GM19238 (cell line): Measurements from ENCODE around the gene GHDC.
"Not testable (repeated sequence)": the region's sequence is repeated elsewhere in the genome, so short reads cannot be mapped to it uniquely, and the experiment has no call there.

Experiments used
- DNase-seq: peaks from one replicate; pipeline ENCODE4 v3.0.0; 2011; ENCODE audit warnings: low spot score; ENCODE audit not compliant: insufficient read length

Gene GHDC

GRCh38 chr17:42203354-42203753 lies 9.1 kb upstream of the GHDC start:
- DNase-seq, result no peak

- DNase-seq, result no peak
Measured at GRCh38 chr17:42202696-42203095, 8.4 kb upstream of the GHDC start.

GRCh38 chr17:42202159-42202558 lies 7.9 kb upstream of the GHDC start:
- DNase-seq, result no peak

DNA sequence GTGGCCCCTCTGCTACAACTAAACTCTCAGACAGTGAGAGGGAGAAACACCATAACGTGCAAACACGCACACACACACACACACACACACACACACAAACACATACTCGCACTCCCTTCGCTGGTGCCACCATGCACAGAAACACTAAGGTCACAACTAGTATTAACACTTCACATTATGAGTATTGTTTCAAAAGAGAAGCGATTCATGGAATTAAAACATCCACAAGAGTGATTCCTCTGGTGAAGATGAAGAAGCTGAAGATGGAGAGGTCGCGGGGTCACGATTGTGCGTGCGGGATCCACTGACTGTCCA lies 7.1 kb upstream of the GHDC start:
- DNase-seq, result no peak

DNA sequence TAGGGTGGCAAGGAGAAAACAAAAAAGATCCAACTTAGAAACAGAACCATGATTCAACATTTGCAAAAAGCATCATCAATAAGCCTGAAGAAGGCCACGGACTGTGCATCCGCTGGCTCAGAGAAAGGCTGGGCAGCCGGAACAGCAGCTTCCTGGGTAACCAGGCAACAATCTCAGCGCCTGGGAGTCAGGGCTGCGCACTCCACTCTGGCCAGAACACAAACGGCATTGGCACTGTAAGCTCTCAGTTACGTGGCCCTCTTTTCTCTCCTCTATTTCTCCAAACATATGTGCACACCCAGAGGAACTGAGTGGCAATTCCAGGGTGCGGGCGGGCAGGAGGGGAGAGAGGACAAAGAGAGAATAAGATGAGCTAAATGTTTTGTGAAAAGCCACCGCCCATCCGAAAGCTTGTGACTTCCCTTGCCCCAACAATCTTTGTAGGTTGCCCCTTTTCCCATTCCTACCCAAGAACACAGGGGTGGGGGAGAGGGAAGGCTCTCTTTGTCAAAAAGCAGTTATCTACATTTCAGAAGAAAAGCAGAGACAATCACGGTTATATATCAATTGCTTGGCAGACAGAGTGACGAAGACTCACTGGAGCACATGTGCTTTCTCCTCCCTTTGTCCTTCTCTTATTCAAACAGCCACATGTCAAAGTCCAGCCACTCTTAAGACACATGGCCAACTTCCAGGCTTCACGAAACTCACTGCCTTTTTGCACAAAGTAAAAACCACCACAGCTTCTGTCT lies 6.6 kb upstream of the GHDC start:
- DNase-seq, result no peak

DNA sequence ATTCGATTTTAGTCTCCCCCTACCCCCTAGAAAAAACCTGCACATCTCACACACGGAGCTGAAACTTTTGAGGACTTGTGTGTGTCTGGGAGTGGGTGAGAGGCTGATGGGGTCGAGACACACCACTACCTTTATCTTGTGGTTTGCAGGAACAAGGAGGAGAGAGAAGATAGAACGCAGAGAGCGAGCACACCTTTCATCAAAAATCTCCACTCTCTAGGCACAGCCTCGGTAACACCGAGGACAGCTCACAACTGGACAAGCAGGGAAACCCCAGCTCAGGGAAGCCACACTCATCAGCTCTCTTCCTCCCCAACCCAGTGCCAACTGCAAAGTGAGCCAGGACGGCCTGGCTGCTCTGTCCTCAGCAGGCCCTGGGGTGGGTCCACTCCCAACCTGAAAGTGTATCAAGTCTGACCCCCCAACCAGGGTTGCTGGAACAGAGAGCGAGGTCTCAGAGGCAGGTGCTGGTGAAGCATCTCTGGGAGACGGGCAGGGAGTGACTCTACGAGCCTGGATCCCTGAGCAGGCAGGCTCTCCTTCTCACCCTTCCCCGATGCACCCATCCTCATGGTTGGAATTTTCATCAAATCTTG lies 5.2 kb upstream of the GHDC start:
- no peak for DNase-seq

- DNase-seq, result no peak
Measured at GRCh38 chr17:42198897-42199296, 4.6 kb upstream of the GHDC start.

GRCh38 chr17:42197564-42198156 lies 3.4 kb upstream of the GHDC start:
- DNase-seq, result no peak

- no peak for DNase-seq
Measured at GRCh38 chr17:42193216-42193968, 902 bp downstream of the GHDC start.

- no peak for DNase-seq
Measured at GRCh38 chr17:42192189-42193126, 1.8 kb downstream of the GHDC start.

DNA sequence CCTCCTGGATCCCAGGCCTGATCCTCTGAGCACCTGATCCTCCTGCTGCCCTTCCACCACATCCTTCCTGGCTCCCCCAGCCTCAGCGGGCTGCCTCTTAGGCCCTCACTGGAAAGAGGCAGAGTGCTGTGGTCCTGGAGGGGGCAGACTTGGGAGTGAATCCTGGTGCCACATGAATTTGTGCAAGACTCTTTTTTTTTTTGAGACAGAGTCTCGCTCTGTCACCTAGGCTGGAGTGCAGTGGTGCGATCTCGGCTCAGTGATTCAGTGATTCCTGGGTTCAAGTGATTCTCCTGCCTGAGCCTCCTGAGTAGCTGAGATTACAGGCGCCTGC lies 3.1 kb downstream of the GHDC start:
- DNase-seq, result no peak

DNA sequence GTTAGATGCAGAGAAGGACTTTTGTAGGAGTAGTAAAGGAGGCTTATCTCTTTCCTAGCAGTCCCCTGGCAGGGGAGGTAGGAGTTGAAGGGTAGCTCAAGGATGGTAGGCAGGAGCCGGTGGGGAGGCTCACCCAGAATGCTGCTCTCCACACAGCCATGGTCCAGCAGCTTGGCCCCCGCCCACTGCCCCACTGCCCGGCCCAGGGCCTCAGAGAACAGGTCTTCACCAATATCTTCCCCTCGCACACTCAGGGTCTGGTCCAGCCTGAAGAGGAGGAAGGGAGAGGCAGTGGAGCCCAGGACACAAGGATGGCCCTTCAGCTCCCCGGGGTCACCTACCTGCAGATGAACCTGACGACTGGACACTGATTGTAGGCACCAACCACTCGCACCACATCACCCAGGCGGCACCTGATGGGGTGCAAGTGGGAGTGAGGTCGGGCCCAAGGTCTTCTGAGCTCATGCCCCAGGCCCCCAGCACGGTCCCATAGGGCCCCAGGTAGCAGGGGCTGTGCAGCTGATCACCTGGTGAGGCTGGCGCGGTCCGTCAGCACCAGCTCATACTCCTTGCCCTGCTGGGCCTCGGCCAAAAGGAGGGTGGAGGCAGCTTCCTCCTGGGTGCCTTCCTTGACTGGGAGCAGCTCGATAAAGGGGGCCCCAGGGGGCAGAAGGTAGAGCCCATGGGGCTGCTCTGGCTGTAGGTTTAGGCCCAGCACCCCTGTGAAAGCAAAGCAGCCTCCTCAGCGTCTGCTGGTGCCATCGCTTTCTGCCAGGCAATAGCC lies 3.6 kb downstream of the GHDC start:
- no peak for DNase-seq

DNA sequence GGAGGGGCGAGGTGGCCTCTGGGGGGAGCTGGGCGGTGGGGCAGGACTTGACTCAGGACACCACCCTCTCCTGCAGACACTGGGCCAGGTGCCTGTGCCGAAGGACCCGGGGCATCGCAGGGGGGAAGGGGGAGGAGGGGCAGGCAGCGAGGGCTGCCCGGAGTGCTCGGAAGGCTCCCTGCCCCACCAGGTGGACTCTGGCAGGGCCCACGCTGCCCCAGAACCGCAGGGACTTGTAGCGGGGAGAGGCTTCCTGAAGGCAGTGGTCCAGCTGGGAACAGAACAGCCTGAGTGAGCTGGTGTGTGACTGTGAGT lies 4.7 kb downstream of the GHDC start:
- DNase-seq, result no peak

DNA sequence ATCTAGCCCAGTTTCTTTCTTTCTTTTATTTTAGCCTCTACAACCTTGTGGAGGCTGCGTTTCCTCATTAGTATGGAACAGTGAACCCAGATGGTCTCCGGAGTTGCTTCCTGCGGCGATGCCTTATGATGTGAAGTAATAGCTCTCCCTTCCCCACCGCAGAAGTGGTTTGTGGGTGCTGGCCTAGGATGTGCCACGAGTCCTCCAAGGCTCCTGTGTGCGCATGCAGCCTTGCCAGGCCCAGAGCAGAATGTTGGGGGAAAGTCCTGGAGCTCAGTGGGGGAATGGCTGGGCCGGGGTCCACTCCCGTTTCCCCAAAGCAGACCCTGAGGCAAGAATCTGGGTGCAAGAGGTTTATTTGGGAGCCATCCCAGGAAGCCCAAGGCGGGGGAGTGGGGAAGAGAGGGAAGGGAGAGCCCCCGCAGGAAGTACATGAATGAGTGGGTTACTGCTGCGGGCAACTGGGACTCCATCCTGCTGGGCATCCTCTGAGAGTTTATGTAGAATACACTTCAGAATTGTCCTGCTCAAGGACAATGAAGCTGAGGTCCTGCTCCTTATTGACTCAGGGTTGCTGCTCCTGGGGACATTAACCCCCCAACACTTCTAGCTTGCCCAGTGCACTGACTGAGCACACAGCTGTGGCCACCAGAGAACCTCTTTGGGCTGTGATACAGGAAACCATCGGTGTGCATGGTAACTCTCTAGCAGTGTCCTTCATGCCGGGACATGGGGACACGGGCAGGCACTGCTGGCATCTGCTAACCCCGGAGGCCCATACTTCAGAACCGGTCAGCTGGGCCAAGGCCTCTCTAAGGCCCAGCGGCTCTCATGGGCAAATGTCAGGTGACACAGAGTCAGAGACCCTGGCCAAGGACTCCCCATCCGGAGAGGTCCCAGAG lies 5.3 kb downstream of the GHDC start:
- no peak for DNase-seq

DNA sequence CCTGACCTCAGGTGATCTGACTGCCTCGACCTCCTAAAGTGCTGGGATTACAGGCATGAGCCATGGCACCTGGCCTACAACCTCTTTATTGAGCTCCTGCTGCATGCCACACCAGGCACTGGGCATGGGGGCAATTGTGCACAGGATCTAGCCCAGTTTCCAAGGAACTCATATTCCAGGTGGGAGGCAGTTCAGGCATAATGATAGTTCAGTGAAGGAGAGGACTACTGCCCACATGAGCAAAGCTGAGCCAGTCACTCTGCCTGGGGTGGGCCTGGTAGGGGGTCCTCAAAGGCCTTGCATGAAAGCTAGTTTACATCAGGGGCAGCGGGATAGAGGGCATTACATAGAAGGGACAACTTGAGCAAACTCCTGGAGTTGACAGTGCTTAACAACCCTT lies 6.5 kb downstream of the GHDC start:
- DNase-seq, result no peak

- not testable (repeated sequence) for DNase-seq
Measured at GRCh38 chr17:42186191-42186590, 8.1 kb downstream of the GHDC start.

GRCh38 chr17:42185621-42185930 lies 8.7 kb downstream of the GHDC start:
- no peak for DNase-seq

DNA sequence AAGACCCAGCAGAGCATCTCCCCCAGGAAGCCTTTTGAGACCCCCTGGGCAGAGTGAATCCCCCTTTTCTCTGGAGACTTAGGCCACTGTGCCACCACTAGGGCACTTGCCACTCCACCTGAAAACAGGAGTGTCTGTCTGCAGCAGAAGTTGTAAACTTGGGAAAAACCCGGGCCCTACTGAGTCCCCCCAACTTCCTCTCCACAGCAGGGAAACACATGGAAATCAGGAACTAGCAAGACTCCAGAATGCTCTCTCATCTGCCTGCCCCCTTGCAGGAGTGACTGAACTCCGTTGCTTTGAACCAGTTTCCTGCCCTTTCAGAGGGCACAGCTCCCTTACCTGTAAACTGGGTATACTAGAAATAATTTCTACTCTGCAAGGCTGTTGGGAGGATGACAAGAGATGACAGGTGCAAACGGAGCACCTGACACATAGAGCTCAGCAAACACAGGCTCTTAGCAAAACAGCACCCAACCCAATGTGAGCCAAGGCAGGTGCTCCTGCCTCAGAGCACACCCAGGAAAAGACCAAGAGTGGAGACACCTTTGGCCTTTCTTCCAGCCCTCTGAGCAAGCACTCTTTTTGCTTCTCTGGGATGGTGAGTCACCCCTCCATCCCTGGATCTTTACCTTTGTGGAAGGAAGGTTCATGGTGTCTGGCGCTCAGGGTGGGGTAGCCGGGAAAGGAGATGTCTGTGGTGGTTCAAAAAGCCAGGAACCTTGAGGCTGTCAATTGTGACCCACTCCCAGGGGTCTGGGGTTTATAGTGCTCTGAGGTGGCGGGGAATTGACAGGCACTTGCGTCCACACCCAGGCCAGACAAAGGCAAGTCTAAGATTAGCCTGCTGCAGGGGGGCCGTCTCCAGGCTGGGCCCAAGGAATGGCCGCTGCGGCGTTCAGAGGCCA lies 9.3 kb downstream of the GHDC start, which contains the start of gene HCRT:
TSS of gene HCRT (minus strand) at position 740 of the 908 bp plus-strand sequence. CDS start at position 653, 87 bp downstream.
- DNase-seq, result no peak
